Measurements from ENCODE around the gene GARIN3.

DNA sequence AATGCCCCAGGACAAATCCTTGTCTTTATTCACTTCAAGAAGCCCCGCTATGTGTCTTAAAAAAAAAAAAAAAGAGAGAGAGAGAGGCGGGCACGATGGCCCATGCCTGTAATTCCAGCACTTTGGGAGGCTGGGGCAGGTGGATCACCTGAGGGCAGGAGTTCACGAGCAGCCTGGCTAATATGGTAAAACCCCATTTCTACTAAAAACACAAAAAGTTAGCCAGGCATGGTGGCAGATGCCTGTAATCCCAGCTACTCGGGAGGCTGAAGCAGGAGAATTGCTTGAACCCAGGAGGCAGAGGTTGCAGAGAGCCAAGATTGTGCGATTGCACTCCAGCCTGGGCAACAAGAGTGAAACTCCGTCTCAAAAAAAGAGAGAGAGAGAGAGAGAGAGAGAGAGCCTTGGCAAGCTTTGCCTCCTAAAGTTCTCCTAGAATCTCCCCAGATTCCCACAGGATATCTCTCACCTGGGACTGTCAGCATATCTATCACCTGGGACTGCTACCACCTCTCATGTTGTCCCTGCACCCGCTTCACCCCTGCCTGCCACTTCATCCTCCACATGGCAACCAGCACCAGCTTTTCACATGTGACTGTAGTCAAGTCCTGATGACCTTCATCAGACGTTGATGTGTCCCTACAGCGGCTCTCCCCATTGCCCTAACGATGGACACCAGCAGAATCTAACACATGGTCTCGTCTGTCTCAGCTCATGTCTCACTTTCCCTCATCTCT is 20.4 kb upstream of the GARIN3 start:
- no peak for TF ChIP-seq POLR2A (IDR thresholded peaks at IDR 0.05; ENCODE audit: low read length)
- TF ChIP-seq GATA1 (IDR thresholded peaks at IDR 0.05; ENCODE audit: low read depth, low read length) = no peak

All from erythroblast (primary cell).